K562 (cell line): Measurements from ENCODE around the gene AHI1. TPM values are rescaled to one million over a fixed set of nuclear protein-coding genes. Genes with fewer than 3 reads are reported as not detected.

Source experiments
- CEBPG ChIP-seq, 3 experiments: fragments of 200-800 bp in 1 of 3; sonication (Bioruptor generic) in 1 of 3; sonication (generic) in 1 of 3; formaldehyde crosslinking in 1 of 3; IDR thresholded peaks in 2 of 3; conservative IDR thresholded peaks in 1 of 3; 2 replicates each; pipeline versions ENCODE4 v1.6.1 to v1.8.0; 2016 to 2022; ENCODE audit warnings: missing compliant biosample characterization in 2 of 3, missing genetic modification characterization in 2 of 3, mild to moderate bottlenecking in 1 of 3, missing genetic modification reagents in 1 of 3
- MGA ChIP-seq: fragments of 450-650 bp; IDR thresholded peaks from 2 replicates; pipeline ENCODE4 v1.6.1; 2016; ENCODE audit warnings: mild to moderate bottlenecking, moderate library complexity
- MTA2 ChIP-seq: fragments of 450-650 bp; IDR thresholded peaks from 2 replicates; pipeline ENCODE4 v1.6.1; 2016; ENCODE audit warnings: low read depth
- MXI1 ChIP-seq: IDR thresholded peaks from 2 replicates; pipeline ENCODE4 v1.6.1; 2011; ENCODE audit warnings: low read depth, mild to moderate bottlenecking, improper control_type of control experiment, low read length
- NFIC ChIP-seq: fragments of 450-650 bp; IDR thresholded peaks from 2 replicates; pipeline ENCODE4 v1.6.1; 2017; ENCODE audit warnings: mild to moderate bottlenecking, inconsistent platforms
- NR2C1 ChIP-seq, 2 experiments: fragments of 450-650 bp; IDR thresholded peaks; 2 replicates each; pipeline ENCODE4 v1.6.1; 2017; ENCODE audit warnings: mild to moderate bottlenecking in 2 of 2, antibody characterized with exemption in 1 of 2, inconsistent platforms in 1 of 2, missing compliant biosample characterization in 1 of 2, missing genetic modification characterization in 1 of 2
- PHTF2 ChIP-seq: fragments of 250-450 bp; sonication (Bioruptor Pico); IDR thresholded peaks from 2 replicates; pipeline ENCODE4 v1.5.0; 2021; ENCODE audit warnings: mild to moderate bottlenecking
- RNF2 ChIP-seq: sonication (generic); IDR thresholded peaks from 2 replicates; pipeline ENCODE4 v1.6.1; 2016
- TAL1 ChIP-seq: fragments of 450-650 bp; IDR thresholded peaks from 2 replicates; pipeline ENCODE4 v1.6.1; 2016; ENCODE audit warnings: mild to moderate bottlenecking
- TRIM24 ChIP-seq, 2 experiments: fragments of 450-650 bp; IDR thresholded peaks; 2 replicates each; pipeline ENCODE4 v1.6.1; 2016
- ZKSCAN3 ChIP-seq: fragments of 250-450 bp; sonication (Bioruptor Pico); IDR thresholded peaks from 2 replicates; pipeline ENCODE4 v1.4.0; 2020
- ZNF175 ChIP-seq: fragments of 200-800 bp; sonication (Bioruptor generic); IDR thresholded peaks from 2 replicates; pipeline ENCODE4 v1.6.1; 2016; ENCODE audit warnings: low read depth, mild to moderate bottlenecking, missing genetic modification characterization, missing compliant biosample characterization
- polyA plus RNA-seq, 8 experiments: library from polyadenylated mRNA; depleted of rRNA in 4 of 8; stranded (reverse) in 5 of 8; unstranded in 3 of 8; fragments of >200 nt; fragmentation: Nextera tagmentation in 2 of 8; fragmentation: Illumina TruSeq in 1 of 8; extraction: Ambion mirVana in 2 of 8; extraction: Trizol in 1 of 8; gene quantifications; 2 replicates each; pipeline versions ENCODE4 v1.2.1 to v1.2.3, GENCODE V29; 2011 to 2014; ENCODE audit warnings: inconsistent platforms in 1 of 8, missing spikeins in 1 of 8
- total RNA-seq, 7 experiments: library from RNA; depleted of rRNA in 6 of 7; stranded (reverse); fragments of >200 nt in 6 of 7; fragmentation: Illumina TruSeq in 2 of 7; extraction: Trizol in 2 of 7; gene quantifications; 2 replicates each; pipeline versions ENCODE4 v1.2.1 to v1.2.3, GENCODE V29; 2011 to 2021; ENCODE audit warnings: low replicate concordance in 1 of 7

AHI1 gene
- total and polyA plus RNA-seq, 9 of the 15 experiments (the other 6 are each of a cell fraction or from before 2014, with no cell fraction given), result 24.7 to 54.9 (median 32.2) TPM

GRCh38 chr6:135325624-135326424 is 171.7 kb downstream of the AHI1 start (continued):
- peak; percentile 75 for TF ChIP-seq MGA
- TF ChIP-seq NR2C1 (IDR thresholded peaks at IDR 0.05), result no peak
- peak; percentile 15; the same call in 1 of the 2 replicates for TF ChIP-seq NR2C1 (tag; IDR thresholded peaks at IDR 0.05)
- no peak for TF ChIP-seq PHTF2
- TF ChIP-seq TAL1, result peak; percentile 84
- TF ChIP-seq MXI1, result no peak
- peak; percentile 77 for TF ChIP-seq CEBPG (CRISPR knock-in tag; IDR thresholded peaks at IDR 0.05)
- TF ChIP-seq CEBPG (tag; conservative IDR thresholded peaks at IDR 0.05 in 1 of 2, IDR thresholded peaks at IDR 0.05 in 1 of 2), result peak; percentile 84 to 89
- peak; percentile 43; the same call in 1 of the 2 replicates for TF ChIP-seq NFIC
- peak; percentile 75 to 87 for TF ChIP-seq TRIM24 (IDR thresholded peaks at IDR 0.05)
- TF ChIP-seq MTA2, result peak; percentile 56; the same call in 1 of the 2 replicates
- TF ChIP-seq RNF2, result no peak; the same call in 1 of the 2 replicates
- TF ChIP-seq ZKSCAN3 (CRISPR knock-in tag), result no peak
- TF ChIP-seq ZNF175 (CRISPR knock-in tag), result peak; percentile 50; the same call in 1 of the 2 replicates
